Chondrocyte (in vitro differentiated cells): ENCODE data around the gene PML. TPM values are rescaled to one million over a fixed set of nuclear protein-coding genes. Genes with fewer than 3 reads are reported as not detected.
"Not testable (repeated sequence)": the region's sequence is repeated elsewhere in the genome, so short reads cannot be mapped to it uniquely, and the experiment has no call there.

Source experiments
- DNase-seq: peaks from one replicate; pipeline ENCODE4 v3.0.0; 2021; ENCODE audit warnings: mixed read lengths, low spot score
- H3K27ac Mint-ChIP-seq: one replicate; pipeline ENCODE4 v1.8.0; 2021; ENCODE audit warnings: mild to moderate bottlenecking, moderate library complexity, mixed read lengths; ENCODE audit not compliant: unreplicated experiment
- H3K27me3 Mint-ChIP-seq: 2 replicates; pipeline ENCODE4 v1.8.0; 2021; ENCODE audit warnings: low read depth, mixed read lengths
- H3K36me3 Mint-ChIP-seq: 2 replicates; pipeline ENCODE4 v1.8.0; 2021; ENCODE audit warnings: low read depth, mixed read lengths
- H3K4me1 Mint-ChIP-seq: 2 replicates; pipeline ENCODE4 v1.8.0; 2021; ENCODE audit warnings: low read depth, mild to moderate bottlenecking, mixed read lengths
- H3K4me3 Mint-ChIP-seq: one replicate; pipeline ENCODE4 v1.8.0; 2021; ENCODE audit warnings: mild to moderate bottlenecking, moderate library complexity, mixed read lengths; ENCODE audit not compliant: unreplicated experiment
- H3K9me3 Mint-ChIP-seq: 2 replicates; pipeline ENCODE4 v1.8.0; 2021; ENCODE audit warnings: low read depth, mixed read lengths
- CTCF ChIP-seq: fragments of 200-600 bp; sonication (generic); IDR thresholded peaks from 2 replicates; pipeline ENCODE4 v1.5.0; 2021; ENCODE audit warnings: antibody characterized with exemption, mild to moderate bottlenecking, moderate library complexity
- total RNA-seq: library from RNA; stranded (reverse); gene quantifications from 3 replicates; pipeline ENCODE4 v1.2.1, GENCODE V29; 2021

PML gene
- total RNA-seq, 1 donor from 2014 or later: 40.0 TPM

DNA sequence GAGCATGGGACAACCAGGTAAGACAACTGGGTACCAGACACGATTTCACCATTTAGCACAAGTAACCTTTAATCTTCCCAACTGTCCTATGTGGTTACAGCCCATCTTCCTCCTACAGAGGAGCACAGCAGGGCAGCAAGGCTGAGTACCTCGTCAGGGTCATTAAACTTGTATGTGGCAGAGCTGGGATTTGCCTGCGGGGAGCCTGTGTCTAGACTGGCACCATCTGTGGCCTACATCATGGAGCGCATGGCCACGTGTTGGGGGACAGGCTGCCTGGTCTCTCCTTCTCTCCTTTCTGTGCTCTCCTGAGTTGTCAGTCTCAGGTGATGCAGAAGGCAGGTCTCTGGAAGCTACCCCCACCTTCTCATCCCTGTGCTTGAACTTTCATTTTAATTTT, 55.6 kb downstream of the PML start:
- H3K27ac Mint-ChIP-seq: peak overlapping the region; percentile 8
- TF ChIP-seq CTCF: no peak
- peaks cover 70% of the 10 kb centered on the region for H3K4me1 Mint-ChIP-seq
- H3K9me3 Mint-ChIP-seq: no peaks in the 10 kb centered on the region
- no peak overlapping the region for H3K4me3 Mint-ChIP-seq
- no peak for DNase-seq
- H3K27me3 Mint-ChIP-seq: no peaks in the 10 kb centered on the region
- no peaks in the 10 kb centered on the region for H3K36me3 Mint-ChIP-seq

DNA sequence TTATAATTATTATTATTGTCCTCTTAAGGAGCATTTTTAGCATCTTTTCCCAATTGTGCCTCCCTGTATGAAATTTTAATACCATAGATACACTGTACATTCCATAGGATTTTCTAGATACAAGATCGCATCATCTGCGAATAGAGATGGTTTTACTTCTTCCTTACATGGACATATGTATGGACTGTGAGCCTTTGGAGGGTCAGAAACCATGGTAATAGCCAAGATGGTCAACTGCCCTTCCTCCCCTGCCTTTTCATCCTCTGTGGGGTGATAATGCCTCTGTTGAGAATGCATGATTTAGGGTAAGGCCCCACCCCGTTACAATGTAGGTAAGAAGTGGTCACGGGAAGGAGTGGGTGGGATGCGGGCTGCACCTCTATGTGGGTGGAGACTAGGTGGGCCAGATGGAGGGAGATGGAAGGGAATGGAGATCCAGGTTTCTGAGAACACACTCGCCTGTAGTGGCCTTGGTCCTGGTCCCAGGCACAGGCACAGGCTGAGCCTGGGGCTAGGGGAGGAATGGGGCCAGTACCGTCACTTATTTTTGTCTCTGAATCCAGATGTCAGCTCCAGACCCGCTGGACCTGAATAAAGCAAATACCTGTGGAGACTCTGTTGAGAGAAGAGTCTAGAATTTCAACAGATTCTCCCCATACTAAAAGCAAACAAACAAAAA, 56.2 kb downstream of the PML start:
- no peak for TF ChIP-seq CTCF
- H3K36me3 Mint-ChIP-seq: no peaks in the 10 kb centered on the region
- H3K27me3 Mint-ChIP-seq: no peaks in the 10 kb centered on the region
- peak overlapping the region; percentile 92 for H3K27ac Mint-ChIP-seq
- peaks cover 65% of the 10 kb centered on the region for H3K4me1 Mint-ChIP-seq
- H3K4me3 Mint-ChIP-seq: no peak overlapping the region
- DNase-seq: no peak
- H3K9me3 Mint-ChIP-seq: no peaks in the 10 kb centered on the region

GRCh38 chr15:74052271-74053260, 58.0 kb downstream of the PML start:
- not testable (repeated sequence) for DNase-seq, H3K4me3 Mint-ChIP-seq, H3K9me3 Mint-ChIP-seq, H3K36me3 Mint-ChIP-seq, H3K27me3 Mint-ChIP-seq
- Mint-ChIP-seq H3K27ac (peak overlapping the region; percentile 22), H3K4me1 (peaks cover 58% of the 10 kb centered on the region)

- peak overlapping the region; percentile 65 for H3K27ac Mint-ChIP-seq
- no peaks in the 10 kb centered on the region for H3K27me3 Mint-ChIP-seq
- TF ChIP-seq CTCF: no peak
Observed at GRCh38 chr15:74053517-74053916, 59.0 kb downstream of the PML start.

GRCh38 chr15:74053941-74054529, 59.5 kb downstream of the PML start:
- no peak for DNase-seq
- no peaks in the 10 kb centered on the region for H3K36me3 Mint-ChIP-seq
- H3K9me3 Mint-ChIP-seq: no peaks in the 10 kb centered on the region
- TF ChIP-seq CTCF: peak; percentile 80
- H3K4me1 Mint-ChIP-seq: peaks cover 48% of the 10 kb centered on the region
- H3K27me3 Mint-ChIP-seq: no peaks in the 10 kb centered on the region
- peak overlapping the region; percentile 32 for H3K4me3 Mint-ChIP-seq
- H3K27ac Mint-ChIP-seq: peak overlapping the region; percentile 65

More at GRCh38 chr15:74053517-74053916, 59.0 kb downstream of the PML start:
- Mint-ChIP-seq H3K36me3 (no peaks in the 10 kb centered on the region), H3K9me3 (no peaks in the 10 kb centered on the region), H3K4me1 (peaks cover 49% of the 10 kb centered on the region), H3K4me3 (no peak overlapping the region)
- no peak for DNase-seq
